ENCODE results near the gene ZBTB46. TPM values are rescaled to one million over a fixed set of nuclear protein-coding genes. Genes with fewer than 3 reads are reported as not detected.
A peak's percentile ranks its signal among the peaks of the same experiment; 100 is the strongest.
"Not testable (repeated sequence)": the region's sequence is repeated elsewhere in the genome, so short reads cannot be mapped to it uniquely, and the experiment has no call there.

ZBTB46 gene
- total and polyA plus RNA-seq, 9 donors, result 4.1 to 55.1 (median 34.7) TPM

DNA sequence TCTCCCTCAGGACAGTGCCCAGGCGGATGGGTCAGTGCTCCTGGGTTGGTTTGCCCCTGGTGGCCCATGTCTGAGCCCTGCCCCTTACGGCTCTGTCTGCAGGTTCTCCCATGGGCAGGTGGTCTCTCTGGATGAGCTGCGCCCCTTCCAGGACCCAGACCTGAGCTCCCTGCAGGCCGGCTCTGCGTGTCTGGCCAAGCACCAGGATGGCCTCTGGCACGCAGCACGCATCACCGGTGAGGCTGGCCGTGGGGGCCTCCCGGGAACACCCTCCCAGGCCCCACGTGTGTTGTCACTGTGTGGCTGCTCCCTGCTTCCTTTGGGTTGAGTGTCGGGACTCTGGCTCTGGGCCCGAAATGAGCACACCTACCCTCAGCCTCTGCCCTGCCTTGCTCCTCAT lies 97.9 kb downstream of the ZBTB46 start:
- peak in 1 of 5 donors; percentile 36 for DNase-seq
- intact Hi-C loops (cut with DNase I), result no loop called here
- Histone ChIP-seq H3K27me3 (no peaks in the 10 kb centered on the region), H3K9me3 (no peaks in the 10 kb centered on the region), H3K27ac (no peak overlapping the region), H3K4me1 (ENCODE audit: insufficient read depth) (no peaks in the 10 kb centered on the region), H3K36me3 (no peaks in the 10 kb centered on the region), H3K4me3 (no peak overlapping the region)
- TF ChIP-seq, protein P1, sequence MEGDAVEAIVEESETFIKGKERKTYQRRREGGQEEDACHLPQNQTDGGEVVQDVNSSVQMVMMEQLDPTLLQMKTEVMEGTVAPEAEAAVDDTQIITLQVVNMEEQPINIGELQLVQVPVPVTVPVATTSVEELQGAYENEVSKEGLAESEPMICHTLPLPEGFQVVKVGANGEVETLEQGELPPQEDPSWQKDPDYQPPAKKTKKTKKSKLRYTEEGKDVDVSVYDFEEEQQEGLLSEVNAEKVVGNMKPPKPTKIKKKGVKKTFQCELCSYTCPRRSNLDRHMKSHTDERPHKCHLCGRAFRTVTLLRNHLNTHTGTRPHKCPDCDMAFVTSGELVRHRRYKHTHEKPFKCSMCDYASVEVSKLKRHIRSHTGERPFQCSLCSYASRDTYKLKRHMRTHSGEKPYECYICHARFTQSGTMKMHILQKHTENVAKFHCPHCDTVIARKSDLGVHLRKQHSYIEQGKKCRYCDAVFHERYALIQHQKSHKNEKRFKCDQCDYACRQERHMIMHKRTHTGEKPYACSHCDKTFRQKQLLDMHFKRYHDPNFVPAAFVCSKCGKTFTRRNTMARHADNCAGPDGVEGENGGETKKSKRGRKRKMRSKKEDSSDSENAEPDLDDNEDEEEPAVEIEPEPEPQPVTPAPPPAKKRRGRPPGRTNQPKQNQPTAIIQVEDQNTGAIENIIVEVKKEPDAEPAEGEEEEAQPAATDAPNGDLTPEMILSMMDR (IDR thresholded peaks at IDR 0.05), result no peak
- TF ChIP-seq EP300 (IDR thresholded peaks at IDR 0.05) (no peak), POLR2A (IDR thresholded peaks at IDR 0.05) (no peak)
- 89 to 93% (median 93%) methylated on average over 13 of the region's 13 CpGs for WGBS, 3 donors

DNA sequence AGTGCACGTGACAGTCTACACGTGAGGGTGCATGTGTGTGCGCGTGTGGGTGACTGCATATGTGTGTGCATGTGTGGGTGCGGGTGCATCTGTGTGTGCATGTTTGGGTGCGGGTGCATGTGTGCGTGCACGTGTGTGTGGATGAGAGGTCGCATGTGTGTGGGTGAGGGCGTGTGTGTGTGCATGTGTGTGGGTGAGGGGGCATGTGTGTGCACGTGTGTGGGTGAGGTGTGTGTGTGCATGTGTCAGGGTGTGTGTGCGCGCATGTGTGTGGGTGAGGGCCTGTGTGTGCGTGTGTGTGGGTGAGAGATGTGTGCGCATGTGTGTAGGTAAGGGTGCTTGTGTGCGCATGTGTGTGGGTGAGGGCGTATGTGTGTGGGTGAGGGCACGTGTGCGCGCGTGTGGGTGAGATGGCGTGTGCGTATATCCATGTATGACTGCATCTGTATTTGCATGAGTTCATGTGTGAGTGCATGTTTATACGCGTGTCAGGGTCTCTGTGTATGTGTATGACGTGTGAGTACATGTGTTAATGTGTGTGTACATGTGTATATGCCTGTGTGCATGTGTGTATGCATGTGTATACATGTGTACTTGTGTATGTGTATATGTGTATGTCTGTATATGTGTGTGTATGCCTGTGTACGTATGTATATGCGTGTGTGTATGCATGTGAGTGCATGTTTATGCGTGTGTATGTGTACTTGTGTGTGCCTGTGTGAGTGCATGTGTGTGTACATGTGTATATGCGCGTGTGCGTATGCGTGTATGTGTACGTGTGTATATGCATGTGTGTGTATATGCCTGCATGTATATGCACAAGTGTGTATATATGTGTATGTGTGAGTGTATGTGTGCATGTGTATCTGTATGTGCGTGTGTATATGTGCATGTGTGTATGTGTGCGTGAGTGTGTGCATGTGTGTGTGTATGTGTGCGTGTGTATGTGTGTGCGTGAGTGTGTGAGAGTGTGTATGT lies 98.7 kb downstream of the ZBTB46 start:
- 85 to 88% (median 87%) methylated on average over 37 to 38 of the region's 38 CpGs for WGBS, 3 donors
- no peaks in the 10 kb centered on the region for H3K36me3 ChIP-seq
- no peaks in the 10 kb centered on the region for H3K9me3 ChIP-seq
- no peaks in the 10 kb centered on the region for H3K27me3 ChIP-seq
- DNase-seq, result peak in 1 of 5 donors; percentile 26
- no peak overlapping the region for H3K27ac ChIP-seq
- no peak for TF ChIP-seq POLR2A (IDR thresholded peaks at IDR 0.05)
- TF ChIP-seq, protein P1 (IDR thresholded peaks at IDR 0.05), result no peak
- TF ChIP-seq EP300 (IDR thresholded peaks at IDR 0.05), result no peak
- H3K4me3 ChIP-seq, result no peak overlapping the region
- no peaks in the 10 kb centered on the region for H3K4me1 ChIP-seq (ENCODE audit: insufficient read depth)
- intact Hi-C loops (cut with DNase I), result no loop called here

DNA sequence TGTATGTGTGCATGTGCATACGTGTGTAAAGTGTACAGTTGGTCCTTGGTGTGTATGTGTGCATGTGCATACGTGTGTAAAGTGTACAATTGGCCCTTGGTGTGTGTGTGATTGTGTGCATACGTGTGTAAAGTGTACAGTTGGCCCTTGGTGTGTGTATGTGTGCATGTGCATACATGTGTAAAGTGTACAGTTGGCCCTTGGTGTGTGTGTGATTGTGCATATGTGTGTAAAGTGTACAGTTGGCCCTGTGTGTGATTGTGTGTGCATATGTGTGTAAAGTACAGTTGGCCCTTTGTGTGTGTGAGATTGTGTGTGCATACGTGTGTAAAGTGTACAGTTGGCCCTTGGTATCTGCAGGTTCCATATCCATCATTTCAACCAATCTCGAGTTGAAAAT lies 99.7 kb downstream of the ZBTB46 start:
- 65 to 84% (median 82%) methylated on average over 4 to 5 of the region's 5 CpGs for WGBS, 3 donors
- no peaks in the 10 kb centered on the region for H3K9me3 ChIP-seq
- no peak overlapping the region for H3K27ac ChIP-seq
- H3K36me3 ChIP-seq, result no peaks in the 10 kb centered on the region
- no peaks in the 10 kb centered on the region for H3K4me1 ChIP-seq (ENCODE audit: insufficient read depth)
- no peak overlapping the region for H3K4me3 ChIP-seq
- no peak for DNase-seq
- no peak for TF ChIP-seq EP300 (IDR thresholded peaks at IDR 0.05)
- TF ChIP-seq, protein P1 (IDR thresholded peaks at IDR 0.05), result no peak
- TF ChIP-seq POLR2A (IDR thresholded peaks at IDR 0.05), result no peak
- intact Hi-C loops (cut with DNase I), result no loop called here
- H3K27me3 ChIP-seq, result no peaks in the 10 kb centered on the region

DNA sequence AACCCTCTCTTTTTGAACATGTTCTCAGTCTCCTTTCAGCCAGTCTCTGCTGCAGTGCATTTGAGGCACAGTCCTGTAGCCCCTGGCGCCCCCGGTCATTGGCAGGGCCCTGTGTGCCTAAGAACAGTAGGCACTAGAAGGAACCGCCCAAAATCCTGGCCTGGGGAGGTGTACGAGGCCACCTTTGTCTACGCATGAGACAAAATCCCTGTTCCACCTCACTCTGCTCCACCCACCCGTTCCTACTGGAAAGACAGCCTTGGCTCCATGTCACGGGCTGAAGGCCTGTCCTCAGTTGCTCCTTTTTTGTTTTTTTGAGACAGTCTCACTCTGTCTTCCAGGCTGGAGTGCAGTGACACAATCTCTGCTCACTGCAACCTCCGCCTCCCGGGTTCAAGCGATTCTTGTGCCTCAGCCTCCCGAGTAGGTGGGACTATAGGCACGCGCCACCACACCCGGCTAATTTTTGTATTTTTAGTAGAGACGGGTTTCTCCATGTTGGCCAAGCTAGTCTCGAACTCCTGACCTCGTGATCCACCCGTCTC lies 100.8 kb downstream of the ZBTB46 start:
- H3K4me3 ChIP-seq; H3K27me3 ChIP-seq; H3K9me3 ChIP-seq; intact Hi-C loops (cut with DNase I); H3K27ac ChIP-seq; H3K36me3 ChIP-seq; H3K4me1 ChIP-seq (ENCODE audit: insufficient read depth): not testable (repeated sequence)
- DNase-seq, result peak in 1 of 5 donors; percentile 23
- WGBS, 3 donors, result 94 to 96% (median 94%) methylated on average over 18 of the region's 18 CpGs

DNA sequence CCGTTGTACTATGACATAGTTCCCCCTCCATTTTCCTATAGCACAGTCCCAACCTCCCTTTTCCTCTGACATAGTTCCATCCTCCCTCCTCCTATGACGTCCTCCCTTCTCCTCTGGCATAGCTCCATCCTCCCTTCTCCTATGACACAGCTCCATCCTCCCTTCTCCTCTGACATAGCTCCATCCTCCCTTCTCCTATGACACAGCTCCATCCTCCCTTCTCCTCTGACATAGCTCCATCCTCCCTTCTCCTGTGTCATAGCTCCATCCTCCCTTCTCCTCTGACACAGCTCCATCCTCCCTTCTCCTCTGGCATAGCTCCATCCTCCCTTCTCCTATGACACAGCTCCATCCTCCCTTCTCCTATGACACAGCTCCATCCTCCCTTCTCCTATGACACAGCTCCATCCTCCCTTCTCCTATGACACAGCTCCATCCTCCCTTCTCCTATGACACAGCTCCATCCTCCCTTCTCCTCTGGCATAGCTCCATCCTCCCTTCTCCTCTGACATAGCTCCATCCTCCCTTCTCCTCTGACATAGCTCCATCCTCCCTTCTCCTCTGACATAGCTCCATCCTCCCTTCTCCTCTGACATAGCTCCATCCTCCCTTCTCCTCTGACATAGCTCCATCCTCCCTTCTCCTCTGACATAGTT lies 108.0 kb downstream of the ZBTB46 start:
- WGBS, 3 donors, result 68 to 71% (median 68%) methylated on average over 2 of the region's 2 CpGs
- not testable (repeated sequence) for H3K36me3 ChIP-seq

More for the DNA sequence above, 108.0 kb downstream of the ZBTB46 start:
- intact Hi-C loops (cut with DNase I); H3K4me3 ChIP-seq; DNase-seq; H3K9me3 ChIP-seq; H3K4me1 ChIP-seq (ENCODE audit: insufficient read depth); H3K27ac ChIP-seq; H3K27me3 ChIP-seq: not testable (repeated sequence)
